Spinal cord (tissue), 10 donors: ENCODE measurements around the gene ACVRL1. TPM values are rescaled to one million over a fixed set of nuclear protein-coding genes. Genes with fewer than 3 reads are reported as not detected.

Source experiments
- DNase-seq, 6 donors: peaks; one replicate each; pipeline versions ENCODE4 v3.0.0 to v3.0.0-alpha.2; 2013 to 2015; ENCODE audit warnings: low spot score in 6 of 6, low read depth in 4 of 6
- H3K27ac ChIP-seq: one replicate; pipeline ENCODE4 v1.5.1; 2013; ENCODE audit warnings: low read depth, low read length, control low read depth
- H3K27me3 ChIP-seq: one replicate; pipeline ENCODE4 v1.6.1; 2013; ENCODE audit warnings: low read length; ENCODE audit not compliant: control insufficient read depth, insufficient read depth
- H3K36me3 ChIP-seq: one replicate; pipeline ENCODE4 v1.6.1; 2013; ENCODE audit warnings: low read length; ENCODE audit not compliant: control insufficient read depth, insufficient read depth
- H3K4me1 ChIP-seq: one replicate; pipeline ENCODE4 v1.6.1; 2013; ENCODE audit warnings: low read length; ENCODE audit not compliant: control insufficient read depth, insufficient read depth
- H3K4me3 ChIP-seq: one replicate; pipeline ENCODE4 v1.5.1; 2013; ENCODE audit warnings: low read depth, low read length, control low read depth
- H3K9me3 ChIP-seq: one replicate; pipeline ENCODE4 v1.6.1; 2013; ENCODE audit warnings: low read length; ENCODE audit not compliant: control insufficient read depth, insufficient read depth
- WGBS: methylation state at CpG from one replicate; pipeline ENCODE4 v1.1.5; 2013; ENCODE audit warnings: missing lambda C conversion rate; ENCODE audit not compliant: insufficient coverage; 5-methylcytosine and 5-hydroxymethylcytosine counted together
- polyA plus RNA-seq, 2 donors: library from polyadenylated mRNA; unstranded; fragments of 120-200 nt; gene quantifications; one replicate each; pipeline ENCODE4 v1.2.1, GENCODE V29; 2013; ENCODE audit not compliant: insufficient read length in 2 of 2
- total RNA-seq, 2 donors: library from RNA; depleted of rRNA in 1 of 2; stranded (reverse); fragments of 120-200 nt in 1 of 2; fragments of >200 nt in 1 of 2; gene quantifications; one replicate each; pipeline versions ENCODE4 v1.2.3 to v1.2.4, GENCODE V29; 2013 to 2014
- donor health status: healthy.

The ACVRL1 gene
- total and polyA plus RNA-seq, 4 donors: 8.4 to 55.7 (median 17.0) TPM

- WGBS: 90% methylated on average over 15 of the region's 17 CpGs
- peaks cover 10% of the 10 kb centered on the region for H3K36me3 ChIP-seq
- no peaks in the 10 kb centered on the region for H3K27me3 ChIP-seq
- no peak overlapping the region for H3K27ac ChIP-seq
- DNase-seq: no peak
- H3K4me1 ChIP-seq: peaks cover 32% of the 10 kb centered on the region
- H3K9me3 ChIP-seq: no peaks in the 10 kb centered on the region
- H3K4me3 ChIP-seq: no peak overlapping the region
These were observed 7.0 kb downstream of the ACVRL1 start for GRCh38 chr12:51914034-51914923.

- Histone ChIP-seq H3K4me1 (peaks cover 31% of the 10 kb centered on the region), H3K4me3 (no peak overlapping the region)
- WGBS: 70% methylated on average over 20 of the region's 28 CpGs
These were observed 7.8 kb downstream of the ACVRL1 start for GRCh38 chr12:51915003-51915625.

DNA sequence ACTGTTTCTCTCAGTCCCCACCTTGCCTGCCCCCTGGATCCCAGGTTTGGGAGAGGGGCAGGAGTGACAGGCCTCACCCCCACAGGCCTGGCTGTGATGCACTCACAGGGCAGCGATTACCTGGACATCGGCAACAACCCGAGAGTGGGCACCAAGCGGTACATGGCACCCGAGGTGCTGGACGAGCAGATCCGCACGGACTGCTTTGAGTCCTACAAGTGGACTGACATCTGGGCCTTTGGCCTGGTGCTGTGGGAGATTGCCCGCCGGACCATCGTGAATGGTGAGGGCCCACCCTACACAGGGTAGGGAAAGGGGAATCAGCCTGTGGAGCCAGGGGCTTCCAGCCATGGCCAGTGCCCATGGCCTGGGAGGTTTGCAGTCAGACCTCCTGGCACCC lies 8.6 kb downstream of the ACVRL1 start:
- Histone ChIP-seq H3K4me3 (no peak overlapping the region), H3K4me1 (peaks cover 24% of the 10 kb centered on the region), H3K27me3 (no peaks in the 10 kb centered on the region), H3K36me3 (peaks cover 10% of the 10 kb centered on the region), H3K9me3 (no peaks in the 10 kb centered on the region), H3K27ac (no peak overlapping the region)
- DNase-seq: no peak
- 98% methylated on average over 11 of the region's 11 CpGs for WGBS

More at GRCh38 chr12:51915003-51915625, 7.8 kb downstream of the ACVRL1 start:
- DNase-seq: no peak
- Histone ChIP-seq H3K27me3 (no peaks in the 10 kb centered on the region), H3K9me3 (no peaks in the 10 kb centered on the region), H3K36me3 (peaks cover 10% of the 10 kb centered on the region), H3K27ac (no peak overlapping the region)

GRCh38 chr12:51917041-51917590 lies 9.8 kb downstream of the ACVRL1 start:
- Histone ChIP-seq H3K36me3 (peaks cover 10% of the 10 kb centered on the region), H3K27ac (no peak overlapping the region), H3K9me3 (no peaks in the 10 kb centered on the region), H3K27me3 (no peaks in the 10 kb centered on the region), H3K4me3 (no peak overlapping the region), H3K4me1 (peaks cover 27% of the 10 kb centered on the region)
- DNase-seq: no peak
- 94% methylated on average over 10 of the region's 10 CpGs for WGBS

DNA sequence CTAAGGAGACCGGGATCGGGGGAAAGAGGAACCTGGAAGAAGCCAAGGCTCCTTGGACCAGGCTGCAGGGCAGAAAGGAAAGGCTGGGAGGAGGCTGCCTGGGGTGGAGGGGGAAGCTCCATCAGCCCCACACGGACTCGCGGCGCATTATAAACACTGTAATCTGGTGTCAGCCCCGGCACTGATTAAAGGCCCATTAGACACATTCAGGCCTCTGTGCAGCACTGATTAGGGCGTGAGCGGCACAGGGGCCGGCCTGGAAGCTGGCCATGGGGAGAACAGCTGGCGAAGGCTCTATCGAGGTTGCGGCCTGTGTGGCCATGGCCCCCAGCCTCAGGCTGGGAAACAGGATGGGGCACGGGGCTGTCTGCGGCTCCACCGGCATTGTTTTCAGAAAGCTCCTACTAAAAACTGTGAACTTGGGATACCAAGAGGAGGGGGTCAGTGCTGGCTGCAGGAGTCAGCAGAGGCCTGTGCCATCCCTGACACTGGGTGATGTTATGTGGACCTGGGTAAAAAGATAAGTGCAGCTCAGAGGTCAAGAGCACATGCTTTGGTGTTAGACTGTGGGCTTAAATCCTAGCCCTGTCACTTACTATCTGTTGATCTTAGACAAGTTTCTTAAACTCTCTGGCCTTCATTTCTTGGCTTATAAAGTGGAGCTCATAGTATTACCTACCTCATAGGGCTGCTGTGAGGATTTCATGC lies 10.6 kb downstream of the ACVRL1 start:
- no peak overlapping the region for H3K4me3 ChIP-seq
- H3K9me3 ChIP-seq: no peaks in the 10 kb centered on the region
- H3K27ac ChIP-seq: no peak overlapping the region
- peaks cover 10% of the 10 kb centered on the region for H3K36me3 ChIP-seq
- H3K4me1 ChIP-seq: peaks cover 30% of the 10 kb centered on the region
- H3K27me3 ChIP-seq: peaks cover under 1% of the 10 kb centered on the region
- WGBS: 31% methylated on average over 16 of the region's 16 CpGs
- peak in 1 of 6 donors; percentile 24 for DNase-seq

GRCh38 chr12:51920046-51920445 lies 12.7 kb downstream of the ACVRL1 start:
- Histone ChIP-seq H3K27me3 (peaks cover 2% of the 10 kb centered on the region), H3K4me3 (no peak overlapping the region), H3K9me3 (no peaks in the 10 kb centered on the region), H3K27ac (no peak overlapping the region), H3K4me1 (peaks cover 31% of the 10 kb centered on the region), H3K36me3 (peaks cover 9% of the 10 kb centered on the region)
- DNase-seq: no peak
- WGBS: no CpG with 5 or more reads among the region's 2 CpGs

- H3K27ac ChIP-seq: no peak overlapping the region
- H3K4me3 ChIP-seq: no peak overlapping the region
- H3K27me3 ChIP-seq: peaks cover 2% of the 10 kb centered on the region
- no peaks in the 10 kb centered on the region for H3K9me3 ChIP-seq
- H3K4me1 ChIP-seq: peaks cover 31% of the 10 kb centered on the region
- DNase-seq: peak in 1 of 6 donors; percentile 23
- H3K36me3 ChIP-seq: no peaks in the 10 kb centered on the region
- WGBS: 53% methylated on average over 6 of the region's 7 CpGs
These were observed 13.9 kb downstream of the ACVRL1 start for GRCh38 chr12:51921017-51921725.

DNA sequence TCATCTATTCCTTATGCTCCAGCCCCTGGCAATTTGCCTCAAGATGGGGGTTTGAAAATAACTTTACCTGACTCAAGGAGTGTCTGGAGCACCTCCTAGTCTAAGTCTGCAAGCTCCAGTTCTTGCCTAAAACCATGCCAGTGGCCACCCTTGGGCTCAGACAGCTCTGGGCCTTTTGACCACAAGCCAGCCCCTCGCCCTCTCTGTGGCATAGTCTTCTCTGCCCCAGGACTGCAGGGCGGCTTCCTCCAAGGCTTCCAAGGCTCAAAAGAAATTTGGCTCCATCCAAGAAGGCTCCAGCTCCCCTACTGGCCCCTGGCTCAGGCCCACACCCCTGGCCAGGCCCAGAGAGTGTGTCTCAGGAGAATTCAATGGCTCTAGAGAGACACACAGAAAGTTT lies 14.8 kb downstream of the ACVRL1 start:
- Histone ChIP-seq H3K4me3 (no peak overlapping the region), H3K27ac (no peak overlapping the region), H3K4me1 (peaks cover 31% of the 10 kb centered on the region), H3K27me3 (peaks cover 2% of the 10 kb centered on the region), H3K9me3 (no peaks in the 10 kb centered on the region), H3K36me3 (no peaks in the 10 kb centered on the region)
- DNase-seq: no peak
- WGBS: 87% methylated on average over 2 of the region's 2 CpGs
